ENCODE data around the gene ADGRB3.

Gene ADGRB3

DNA sequence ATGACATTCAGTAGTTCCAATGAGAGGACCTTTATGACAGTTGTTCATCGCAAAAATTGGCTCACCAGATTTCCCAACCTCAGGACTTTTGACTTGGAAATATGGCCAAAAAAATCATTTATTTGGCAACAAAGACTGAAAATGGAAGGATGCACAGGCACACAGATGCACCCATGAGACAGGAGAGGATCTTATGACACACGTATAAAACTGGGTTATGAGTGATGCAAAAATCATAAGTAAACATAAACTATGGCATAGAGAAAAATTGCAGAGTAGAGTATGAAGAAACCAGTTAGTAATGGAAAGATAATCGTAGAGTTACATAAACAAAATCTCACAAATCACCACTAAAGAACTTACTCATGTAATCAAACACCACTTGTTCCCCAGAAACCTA lies 546.9 kb downstream of the ADGRB3 start:
- Histone ChIP-seq H3K9ac (ENCODE audit: insufficient read length) (no peak overlapping the region), H3K4me3 (no peak overlapping the region), H3K36me3 (ENCODE audit: insufficient read depth, low read length) (no peaks in the 10 kb centered on the region), H3K9me3 (ENCODE audit: low read depth, low read length) (no peaks in the 10 kb centered on the region), H3K27ac (no peak overlapping the region)
- TF ChIP-seq FOXP2 (optimal IDR thresholded peaks at IDR 0.05; ENCODE audit: control extremely low read depth, extremely low read length, insufficient read depth) (no peak), EZH2 (IDR thresholded peaks at IDR 0.05) (no peak), POLR2AphosphoS5 (IDR thresholded peaks at IDR 0.05; ENCODE audit: borderline replicate concordance, low read depth, low read length) (no peak)
- DNase-seq (ENCODE audit: low read depth, low spot score) = no peak

- H3K27ac ChIP-seq = no peak overlapping the region
- no peaks in the 10 kb centered on the region for H3K36me3 ChIP-seq (ENCODE audit: insufficient read depth, low read length)
- DNase-seq (ENCODE audit: low read depth, low spot score) = no peak
- H3K9ac ChIP-seq (ENCODE audit: insufficient read length) = no peak overlapping the region
- no peaks in the 10 kb centered on the region for H3K9me3 ChIP-seq (ENCODE audit: low read depth, low read length)
- TF ChIP-seq FOXP2 (optimal IDR thresholded peaks at IDR 0.05; ENCODE audit: control extremely low read depth, extremely low read length, insufficient read depth) (no peak), EZH2 (IDR thresholded peaks at IDR 0.05) (no peak), POLR2AphosphoS5 (IDR thresholded peaks at IDR 0.05; ENCODE audit: borderline replicate concordance, low read depth, low read length) (no peak)
- no peak overlapping the region for H3K4me3 ChIP-seq
Measured at GRCh38 chr6:69185276-69185675, 550.2 kb downstream of the ADGRB3 start.

GRCh38 chr6:69202768-69203167 lies 567.7 kb downstream of the ADGRB3 start:
- Histone ChIP-seq H3K9ac (ENCODE audit: insufficient read length) (no peak overlapping the region), H3K9me3 (ENCODE audit: low read depth, low read length) (no peaks in the 10 kb centered on the region), H3K27ac (no peak overlapping the region), H3K4me3 (no peak overlapping the region), H3K36me3 (ENCODE audit: insufficient read depth, low read length) (no peaks in the 10 kb centered on the region)
- TF ChIP-seq FOXP2 (optimal IDR thresholded peaks at IDR 0.05; ENCODE audit: control extremely low read depth, extremely low read length, insufficient read depth) = no peak
- no peak for TF ChIP-seq EZH2 (IDR thresholded peaks at IDR 0.05)
- TF ChIP-seq POLR2AphosphoS5 (IDR thresholded peaks at IDR 0.05; ENCODE audit: borderline replicate concordance, low read depth, low read length) = no peak
- no peak for DNase-seq (ENCODE audit: low read depth, low spot score)

- DNase-seq (ENCODE audit: low read depth, low spot score) = no peak
- H3K9ac ChIP-seq (ENCODE audit: insufficient read length) = no peak overlapping the region
- no peaks in the 10 kb centered on the region for H3K9me3 ChIP-seq (ENCODE audit: low read depth, low read length)
- no peaks in the 10 kb centered on the region for H3K36me3 ChIP-seq (ENCODE audit: insufficient read depth, low read length)
- no peak for TF ChIP-seq EZH2 (IDR thresholded peaks at IDR 0.05)
- no peak for TF ChIP-seq FOXP2 (optimal IDR thresholded peaks at IDR 0.05; ENCODE audit: control extremely low read depth, extremely low read length, insufficient read depth)
- TF ChIP-seq POLR2AphosphoS5 (IDR thresholded peaks at IDR 0.05; ENCODE audit: borderline replicate concordance, low read depth, low read length) = no peak
- H3K4me3 ChIP-seq = no peak overlapping the region
- H3K27ac ChIP-seq = no peak overlapping the region
Measured at GRCh38 chr6:69216127-69216526, 581.0 kb downstream of the ADGRB3 start.

DNA sequence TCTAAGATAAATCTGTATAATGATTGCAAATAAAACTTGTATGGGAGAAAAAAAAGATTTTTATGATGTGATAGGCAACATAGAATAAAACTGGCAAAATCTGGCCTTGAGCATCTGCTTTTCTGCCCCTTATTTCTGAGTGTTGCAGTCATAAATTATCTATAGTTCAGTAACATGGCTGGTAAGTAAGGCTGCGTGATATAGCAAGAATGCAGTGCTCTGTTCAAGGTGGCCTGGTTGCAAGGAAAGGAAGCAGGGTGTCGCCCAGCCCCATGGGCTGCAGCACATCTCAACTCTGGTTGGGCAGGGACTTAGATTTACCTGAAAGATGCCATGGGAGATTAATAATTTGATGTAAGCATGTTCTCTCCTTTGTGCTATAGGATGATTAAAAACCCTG lies 582.3 kb downstream of the ADGRB3 start:
- Histone ChIP-seq H3K27ac (no peak overlapping the region), H3K4me3 (no peak overlapping the region), H3K9ac (ENCODE audit: insufficient read length) (no peak overlapping the region), H3K36me3 (ENCODE audit: insufficient read depth, low read length) (no peaks in the 10 kb centered on the region), H3K9me3 (ENCODE audit: low read depth, low read length) (no peaks in the 10 kb centered on the region)
- no peak for DNase-seq (ENCODE audit: low read depth, low spot score)
- no peak for TF ChIP-seq EZH2 (IDR thresholded peaks at IDR 0.05)
- TF ChIP-seq POLR2AphosphoS5 (IDR thresholded peaks at IDR 0.05; ENCODE audit: borderline replicate concordance, low read depth, low read length) = no peak
- no peak for TF ChIP-seq FOXP2 (optimal IDR thresholded peaks at IDR 0.05; ENCODE audit: control extremely low read depth, extremely low read length, insufficient read depth)

DNA sequence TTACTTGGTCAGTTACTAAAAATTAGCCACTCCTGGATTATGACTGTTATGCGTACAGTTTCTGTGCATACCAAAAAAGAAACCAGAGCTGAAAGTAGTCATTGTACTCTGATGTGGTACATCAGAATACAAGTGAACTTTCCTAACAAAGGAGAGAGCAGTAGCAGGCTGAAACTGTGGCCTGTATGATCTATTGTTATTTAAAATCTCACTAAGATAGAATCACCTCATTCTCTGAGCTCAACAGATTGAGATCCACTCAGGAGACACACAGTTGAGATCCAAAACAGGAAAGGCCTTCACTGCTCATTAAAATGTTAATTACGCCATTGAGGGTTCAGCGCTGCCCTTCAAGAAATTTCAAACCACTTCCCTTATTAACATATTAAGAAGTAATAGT lies 585.3 kb downstream of the ADGRB3 start:
- no peaks in the 10 kb centered on the region for H3K9me3 ChIP-seq (ENCODE audit: low read depth, low read length)
- H3K27ac ChIP-seq = no peak overlapping the region
- H3K4me3 ChIP-seq = no peak overlapping the region
- peak; percentile 24 for DNase-seq (ENCODE audit: low read depth, low spot score)
- no peaks in the 10 kb centered on the region for H3K36me3 ChIP-seq (ENCODE audit: insufficient read depth, low read length)
- no peak for TF ChIP-seq POLR2AphosphoS5 (IDR thresholded peaks at IDR 0.05; ENCODE audit: borderline replicate concordance, low read depth, low read length)
- TF ChIP-seq EZH2 (IDR thresholded peaks at IDR 0.05) = no peak
- no peak for TF ChIP-seq FOXP2 (optimal IDR thresholded peaks at IDR 0.05; ENCODE audit: control extremely low read depth, extremely low read length, insufficient read depth)
- H3K9ac ChIP-seq (ENCODE audit: insufficient read length) = no peak overlapping the region

DNA sequence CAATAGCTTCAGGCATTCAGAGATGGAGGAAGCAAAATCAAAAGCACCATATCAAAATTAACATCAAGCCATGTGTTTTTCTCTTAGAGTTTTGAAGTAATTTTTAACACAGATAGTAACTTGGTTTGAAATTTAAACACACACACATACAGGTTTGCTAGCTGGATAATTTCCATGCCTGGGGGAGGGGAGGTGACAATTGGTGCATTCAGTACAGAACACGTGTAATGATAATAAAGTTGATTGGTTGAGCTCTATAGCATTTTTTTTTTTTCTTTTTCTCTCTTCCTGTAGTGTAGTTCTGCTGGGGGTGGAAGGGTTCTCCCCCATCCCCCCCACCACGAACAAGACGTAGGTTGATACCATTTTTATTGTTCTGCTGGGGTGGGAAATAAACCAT lies 596.9 kb downstream of the ADGRB3 start:
- Histone ChIP-seq H3K9ac (ENCODE audit: insufficient read length) (no peak overlapping the region), H3K4me3 (no peak overlapping the region), H3K9me3 (ENCODE audit: low read depth, low read length) (no peaks in the 10 kb centered on the region), H3K27ac (no peak overlapping the region), H3K36me3 (ENCODE audit: insufficient read depth, low read length) (no peaks in the 10 kb centered on the region)
- no peak for TF ChIP-seq EZH2 (IDR thresholded peaks at IDR 0.05)
- TF ChIP-seq FOXP2 (optimal IDR thresholded peaks at IDR 0.05; ENCODE audit: control extremely low read depth, extremely low read length, insufficient read depth) = no peak
- TF ChIP-seq POLR2AphosphoS5 (IDR thresholded peaks at IDR 0.05; ENCODE audit: borderline replicate concordance, low read depth, low read length) = no peak
- DNase-seq (ENCODE audit: low read depth, low spot score) = no peak

DNA sequence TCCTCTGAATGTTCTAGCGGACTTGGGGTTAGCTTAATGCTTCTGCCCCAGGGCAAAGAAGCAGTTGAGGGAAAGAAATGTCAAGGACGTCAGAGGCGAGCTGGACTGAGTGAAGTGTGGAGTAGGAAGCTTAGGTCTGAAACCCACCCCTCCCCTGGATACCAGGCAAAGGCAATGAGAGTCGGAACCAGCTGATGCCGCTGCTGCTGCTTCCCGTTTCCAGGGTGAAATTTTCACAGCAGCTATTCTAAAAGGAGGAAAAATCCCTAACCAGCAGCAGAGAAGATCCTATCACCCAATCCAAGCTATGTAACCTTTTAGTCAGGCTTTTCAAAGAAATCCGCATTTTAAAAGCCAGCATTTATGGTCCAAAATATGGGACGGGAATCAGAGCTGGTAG lies 597.4 kb downstream of the ADGRB3 start:
- no peak overlapping the region for H3K4me3 ChIP-seq
- H3K27ac ChIP-seq = no peak overlapping the region
- DNase-seq (ENCODE audit: low read depth, low spot score) = no peak
- TF ChIP-seq POLR2AphosphoS5 (IDR thresholded peaks at IDR 0.05; ENCODE audit: borderline replicate concordance, low read depth, low read length) = no peak
- TF ChIP-seq EZH2 (IDR thresholded peaks at IDR 0.05) = no peak
- TF ChIP-seq FOXP2 (optimal IDR thresholded peaks at IDR 0.05; ENCODE audit: control extremely low read depth, extremely low read length, insufficient read depth) = no peak
- no peaks in the 10 kb centered on the region for H3K36me3 ChIP-seq (ENCODE audit: insufficient read depth, low read length)
- no peak overlapping the region for H3K9ac ChIP-seq (ENCODE audit: insufficient read length)
- H3K9me3 ChIP-seq (ENCODE audit: low read depth, low read length) = no peaks in the 10 kb centered on the region

GRCh38 chr6:69232911-69233448 lies 597.9 kb downstream of the ADGRB3 start:
- TF ChIP-seq EZH2 (IDR thresholded peaks at IDR 0.05) = no peak
- TF ChIP-seq POLR2AphosphoS5 (IDR thresholded peaks at IDR 0.05; ENCODE audit: borderline replicate concordance, low read depth, low read length) = no peak
- TF ChIP-seq FOXP2 (optimal IDR thresholded peaks at IDR 0.05; ENCODE audit: control extremely low read depth, extremely low read length, insufficient read depth) = no peak
- DNase-seq (ENCODE audit: low read depth, low spot score) = peak; percentile 60
- H3K9ac ChIP-seq (ENCODE audit: insufficient read length) = no peak overlapping the region
- no peak overlapping the region for H3K27ac ChIP-seq
- H3K4me3 ChIP-seq = no peak overlapping the region
- H3K36me3 ChIP-seq (ENCODE audit: insufficient read depth, low read length) = no peaks in the 10 kb centered on the region
- no peaks in the 10 kb centered on the region for H3K9me3 ChIP-seq (ENCODE audit: low read depth, low read length)

Data from SK-N-MC (cell line).